Lower leg skin (tissue), 4 donors: Measurements from ENCODE around the gene NTSR1. TPM values are rescaled to one million over a fixed set of nuclear protein-coding genes. Genes with fewer than 3 reads are reported as not detected.
A peak's percentile ranks its signal among the peaks of the same experiment; 100 is the strongest.

Source experiments
- DNase-seq, 2 donors: peaks; one replicate each; pipeline ENCODE4 v3.0.0-alpha.2; 2019; ENCODE audit warnings: low spot score in 2 of 2
- H3K4me3 ChIP-seq: fragments of 200-600 bp; sonication (generic); 2 replicates; pipeline ENCODE4 v1.5.1; 2017; ENCODE audit warnings: mild to moderate bottlenecking, low read depth; ENCODE audit not compliant: poor library complexity, severe bottlenecking
- CTCF ChIP-seq, 3 donors: fragments of 450-650 bp; IDR thresholded peaks; one replicate each; pipeline ENCODE4 v1.5.1; 2016; ENCODE audit warnings: antibody characterized with exemption in 3 of 3, mild to moderate bottlenecking in 3 of 3, moderate library complexity in 2 of 3
- POLR2A ChIP-seq, 2 donors: fragments of 450-650 bp; IDR thresholded peaks; one replicate each; pipeline ENCODE4 v1.6.1; 2016 to 2017; ENCODE audit warnings: antibody characterized with exemption in 2 of 2, mild to moderate bottlenecking in 1 of 2, moderate library complexity in 1 of 2
- WGBS, 2 donors: methylation state at CpG; one replicate each; pipeline ENCODE4 v1.1.5; 2018; 5-methylcytosine and 5-hydroxymethylcytosine counted together
- intact Hi-C: fragments of 100-400 bp; cut with DNase I; formaldehyde crosslinking; loops from one replicate; pipeline ENCODE4 v1.15.0; 2023; ENCODE audit warnings: low total_unique reads
- total RNA-seq, 4 donors: library from RNA; depleted of rRNA; stranded (reverse); fragments of >200 nt; gene quantifications; one replicate each; pipeline ENCODE4 v1.1.0, GENCODE V29; 2016

Gene NTSR1
- total RNA-seq, 4 donors from 2014 or later = 0.07 to 0.61 (median 0.13) TPM; not detected in 1

GRCh38 chr20:62701161-62702012 lies 7.2 kb upstream of the NTSR1 start:
- DNase-seq = no peak
- 87% methylated on average over 22 to 23 of the region's 24 CpGs for WGBS, 2 donors
- intact Hi-C loops = no loop called here
- TF ChIP-seq CTCF (IDR thresholded peaks at IDR 0.05) = no peak
- TF ChIP-seq POLR2A (IDR thresholded peaks at IDR 0.05) = no peak
- no peak overlapping the region for H3K4me3 ChIP-seq

- DNase-seq = no peak
- no peak for TF ChIP-seq CTCF (IDR thresholded peaks at IDR 0.05)
- TF ChIP-seq POLR2A (IDR thresholded peaks at IDR 0.05) = no peak
- H3K4me3 ChIP-seq = no peak overlapping the region
- intact Hi-C loops = no loop called here
- WGBS, 2 donors = 94 to 98% methylated on average over 10 to 11 of the region's 11 CpGs
Observed at GRCh38 chr20:62702013-62702300, 6.7 kb upstream of the NTSR1 start.

GRCh38 chr20:62702895-62703852 lies 5.5 kb upstream of the NTSR1 start:
- intact Hi-C loops = no loop called here
- no peak for TF ChIP-seq POLR2A (IDR thresholded peaks at IDR 0.05)
- TF ChIP-seq CTCF (IDR thresholded peaks at IDR 0.05) = no peak
- 29 to 32% methylated on average over 23 to 25 of the region's 25 CpGs for WGBS, 2 donors
- H3K4me3 ChIP-seq = no peak overlapping the region
- DNase-seq = peak in 1 of 2 donors; percentile 43

GRCh38 chr20:62703853-62704228 lies 4.8 kb upstream of the NTSR1 start:
- no peak for DNase-seq
- 58% methylated on average over 5 of the region's 5 CpGs for WGBS, 2 donors
- H3K4me3 ChIP-seq = no peak overlapping the region
- no peak for TF ChIP-seq CTCF (IDR thresholded peaks at IDR 0.05)
- intact Hi-C loops = no loop called here

GRCh38 chr20:62704341-62704948 lies 4.2 kb upstream of the NTSR1 start:
- peak; percentile 80 to 96 for DNase-seq
- 8 to 21% methylated on average over 20 to 21 of the region's 21 CpGs for WGBS, 2 donors
- TF ChIP-seq POLR2A (IDR thresholded peaks at IDR 0.05) = no peak
- TF ChIP-seq CTCF (IDR thresholded peaks at IDR 0.05) = no peak
- H3K4me3 ChIP-seq = no peak overlapping the region
- intact Hi-C loops = no loop called here
